ENCODE measurements around the gene RMRP. TPM values are rescaled to one million over a fixed set of nuclear protein-coding genes. Genes with fewer than 3 reads are reported as not detected.
"Not testable (repeated sequence)": the region's sequence is repeated elsewhere in the genome, so short reads cannot be mapped to it uniquely, and the experiment has no call there.

The RMRP gene
- total RNA-seq, 1 donor from 2014 or later = 35,708 TPM

DNA sequence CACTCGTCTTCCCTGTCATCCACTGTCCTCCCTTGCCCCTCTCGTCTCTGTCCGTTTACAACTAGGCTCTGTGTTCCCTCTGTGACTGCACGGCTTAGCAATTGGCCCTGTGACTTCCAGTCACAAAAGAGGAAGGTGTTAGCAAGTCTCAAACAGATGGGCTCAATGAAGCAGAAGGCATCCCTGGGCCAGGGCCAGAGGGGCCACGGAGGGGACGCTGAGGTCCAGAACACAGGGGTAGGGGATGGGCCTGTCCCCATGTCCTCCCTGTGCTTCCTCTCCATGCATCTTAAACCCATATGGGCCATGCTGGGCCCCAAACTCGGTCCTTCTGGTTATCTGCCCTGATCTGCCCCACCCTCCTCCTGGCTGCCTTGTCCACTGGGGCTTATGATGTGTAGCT is 39.5 kb downstream of the RMRP start, which contains the start of gene CD72:
TSS of gene CD72 (minus strand) at position 89 of the 403 bp plus-strand sequence. CDS start 110 bp downstream, outside the sequence.
- no peak for DNase-seq
- Mint-ChIP-seq H3K27me3 (ENCODE audit: unreplicated experiment) (peaks cover 21% of the 10 kb centered on the region), H3K9me3 (ENCODE audit: unreplicated experiment) (peaks cover 4% of the 10 kb centered on the region), H3K4me1 (ENCODE audit: low read depth, unreplicated experiment) (peaks cover 6% of the 10 kb centered on the region), H3K4me3 (ENCODE audit: unreplicated experiment) (peak within 1 kb of the TSS; percentile 83), H3K27ac (ENCODE audit: unreplicated experiment) (no peak within 1 kb of the TSS), H3K36me3 (ENCODE audit: unreplicated experiment) (peaks cover 8% of the 10 kb centered on the region)
- TF ChIP-seq, protein P1, sequence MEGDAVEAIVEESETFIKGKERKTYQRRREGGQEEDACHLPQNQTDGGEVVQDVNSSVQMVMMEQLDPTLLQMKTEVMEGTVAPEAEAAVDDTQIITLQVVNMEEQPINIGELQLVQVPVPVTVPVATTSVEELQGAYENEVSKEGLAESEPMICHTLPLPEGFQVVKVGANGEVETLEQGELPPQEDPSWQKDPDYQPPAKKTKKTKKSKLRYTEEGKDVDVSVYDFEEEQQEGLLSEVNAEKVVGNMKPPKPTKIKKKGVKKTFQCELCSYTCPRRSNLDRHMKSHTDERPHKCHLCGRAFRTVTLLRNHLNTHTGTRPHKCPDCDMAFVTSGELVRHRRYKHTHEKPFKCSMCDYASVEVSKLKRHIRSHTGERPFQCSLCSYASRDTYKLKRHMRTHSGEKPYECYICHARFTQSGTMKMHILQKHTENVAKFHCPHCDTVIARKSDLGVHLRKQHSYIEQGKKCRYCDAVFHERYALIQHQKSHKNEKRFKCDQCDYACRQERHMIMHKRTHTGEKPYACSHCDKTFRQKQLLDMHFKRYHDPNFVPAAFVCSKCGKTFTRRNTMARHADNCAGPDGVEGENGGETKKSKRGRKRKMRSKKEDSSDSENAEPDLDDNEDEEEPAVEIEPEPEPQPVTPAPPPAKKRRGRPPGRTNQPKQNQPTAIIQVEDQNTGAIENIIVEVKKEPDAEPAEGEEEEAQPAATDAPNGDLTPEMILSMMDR (IDR thresholded peaks at IDR 0.05; ENCODE audit: partially characterized antibody, unreplicated experiment) = no peak

DNA sequence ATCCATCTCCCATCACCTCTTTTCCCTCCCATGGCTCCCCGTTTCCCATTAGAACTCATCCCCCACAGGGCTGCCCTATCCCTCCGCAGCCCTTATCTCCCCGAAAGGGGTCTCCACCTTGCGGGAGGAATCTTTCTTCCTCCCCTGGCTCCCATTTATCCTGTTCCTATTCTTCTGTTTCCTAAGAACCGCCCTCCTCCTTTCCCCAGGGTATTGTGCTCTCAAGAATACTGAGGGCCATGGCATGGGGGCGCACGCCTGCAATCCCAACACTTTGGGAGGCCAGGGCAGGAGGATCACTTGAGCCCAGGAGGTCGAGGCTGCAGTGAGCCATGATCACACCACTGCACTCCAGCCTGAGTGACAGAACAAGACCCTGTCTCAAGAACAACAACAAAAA is 40.3 kb downstream of the RMRP start:
- H3K27ac Mint-ChIP-seq (ENCODE audit: unreplicated experiment) = no peak overlapping the region
- no peak for DNase-seq
- H3K9me3 Mint-ChIP-seq (ENCODE audit: unreplicated experiment) = peaks cover 4% of the 10 kb centered on the region
- peaks cover 23% of the 10 kb centered on the region for H3K27me3 Mint-ChIP-seq (ENCODE audit: unreplicated experiment)
- TF ChIP-seq, protein P1 (IDR thresholded peaks at IDR 0.05; ENCODE audit: partially characterized antibody, unreplicated experiment) = no peak
- peak overlapping the region; percentile 83 for H3K4me3 Mint-ChIP-seq (ENCODE audit: unreplicated experiment)
- H3K36me3 Mint-ChIP-seq (ENCODE audit: unreplicated experiment) = peaks cover 8% of the 10 kb centered on the region
- H3K4me1 Mint-ChIP-seq (ENCODE audit: low read depth, unreplicated experiment) = peaks cover 6% of the 10 kb centered on the region

DNA sequence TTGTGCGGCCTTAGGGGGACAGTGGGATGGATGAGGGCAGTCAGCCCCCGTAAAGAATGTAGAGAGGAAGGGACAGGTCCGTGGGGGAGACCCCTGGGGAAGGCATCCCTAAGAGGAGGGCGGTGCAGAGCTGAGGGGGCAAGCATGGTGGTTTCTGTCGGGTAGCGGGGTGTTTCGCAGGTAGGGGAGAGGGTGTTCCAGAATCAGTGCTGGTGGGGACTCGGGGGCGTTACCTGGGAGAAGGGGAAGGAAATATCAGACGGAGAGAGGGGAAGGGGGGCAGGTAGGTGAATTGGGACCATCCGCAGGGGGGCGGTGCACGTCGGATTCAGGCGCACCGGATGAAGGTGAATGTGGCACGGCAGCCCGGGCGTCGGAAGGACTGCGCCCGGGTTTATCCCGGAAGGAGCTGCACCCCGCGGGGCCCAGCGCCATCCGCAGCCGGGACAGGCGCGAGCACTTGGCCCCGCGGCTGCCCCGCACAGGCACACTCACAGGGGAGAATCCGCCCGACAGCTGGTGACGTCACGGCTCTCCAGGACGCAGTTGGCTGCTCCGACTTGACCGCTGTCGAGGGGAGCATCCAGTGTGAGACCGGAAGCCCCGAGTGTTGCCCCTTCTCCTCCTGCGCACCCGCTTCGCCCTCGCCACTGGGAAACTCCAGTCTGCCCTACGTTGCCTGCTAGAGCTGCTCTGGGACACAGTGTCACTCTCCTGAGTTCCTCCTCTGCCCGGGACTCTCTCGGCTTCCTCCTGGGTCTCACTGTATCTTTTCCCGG is 40.9 kb downstream of the RMRP start:
- peak overlapping the region; percentile 83 for H3K4me3 Mint-ChIP-seq (ENCODE audit: unreplicated experiment)
- H3K4me1 Mint-ChIP-seq (ENCODE audit: low read depth, unreplicated experiment) = peaks cover 6% of the 10 kb centered on the region
- H3K27ac Mint-ChIP-seq (ENCODE audit: unreplicated experiment) = no peak overlapping the region
- DNase-seq = peak; percentile 70
- TF ChIP-seq, protein P1 (IDR thresholded peaks at IDR 0.05; ENCODE audit: partially characterized antibody, unreplicated experiment) = no peak
- H3K36me3 Mint-ChIP-seq (ENCODE audit: unreplicated experiment) = peaks cover 8% of the 10 kb centered on the region
- H3K9me3 Mint-ChIP-seq (ENCODE audit: unreplicated experiment) = peaks cover 4% of the 10 kb centered on the region
- H3K27me3 Mint-ChIP-seq (ENCODE audit: unreplicated experiment) = peaks cover 23% of the 10 kb centered on the region

DNA sequence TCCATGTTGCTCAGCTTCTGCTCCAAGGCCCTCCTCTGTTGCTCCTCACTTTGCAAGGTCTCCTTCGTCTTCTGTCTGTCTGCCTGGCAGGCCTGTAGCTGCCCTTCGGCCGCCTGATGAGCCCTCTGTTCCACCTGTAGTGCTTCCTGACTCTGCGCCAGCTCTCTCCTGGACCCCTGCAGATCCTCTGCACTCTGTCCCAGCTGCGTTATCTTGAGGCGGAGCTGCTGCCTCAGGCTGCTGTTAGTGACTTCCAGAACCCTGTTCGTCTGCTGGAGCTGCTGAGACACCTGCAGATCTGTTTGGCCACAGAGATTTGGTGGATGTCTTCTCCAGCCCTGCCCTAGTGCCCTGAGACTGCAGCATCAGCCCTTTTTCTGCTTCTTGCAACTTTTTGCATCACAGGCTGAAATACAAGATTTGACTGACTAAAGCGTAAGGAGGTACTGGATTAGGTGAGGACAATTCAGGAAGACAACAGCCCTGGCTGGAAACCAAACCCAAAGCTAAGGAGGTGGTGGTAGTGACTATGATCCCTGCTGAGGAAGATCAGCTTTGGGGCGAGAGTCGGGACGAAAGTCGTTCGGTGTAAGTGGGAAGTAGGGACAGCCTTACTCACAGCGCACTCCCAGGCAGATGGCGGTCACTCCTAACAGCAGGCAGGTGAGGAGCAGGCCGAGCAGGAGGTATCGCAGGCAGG is 41.7 kb downstream of the RMRP start:
- Mint-ChIP-seq H3K27me3 (ENCODE audit: unreplicated experiment) (peaks cover 23% of the 10 kb centered on the region), H3K27ac (ENCODE audit: unreplicated experiment) (peak overlapping the region; percentile 37), H3K4me3 (ENCODE audit: unreplicated experiment) (peak overlapping the region; percentile 57), H3K4me1 (ENCODE audit: low read depth, unreplicated experiment) (peaks cover 6% of the 10 kb centered on the region), H3K9me3 (ENCODE audit: unreplicated experiment) (peaks cover 4% of the 10 kb centered on the region), H3K36me3 (ENCODE audit: unreplicated experiment) (peaks cover 8% of the 10 kb centered on the region)
- TF ChIP-seq, protein P1 (IDR thresholded peaks at IDR 0.05; ENCODE audit: partially characterized antibody, unreplicated experiment) = no peak
- no peak for DNase-seq

DNA sequence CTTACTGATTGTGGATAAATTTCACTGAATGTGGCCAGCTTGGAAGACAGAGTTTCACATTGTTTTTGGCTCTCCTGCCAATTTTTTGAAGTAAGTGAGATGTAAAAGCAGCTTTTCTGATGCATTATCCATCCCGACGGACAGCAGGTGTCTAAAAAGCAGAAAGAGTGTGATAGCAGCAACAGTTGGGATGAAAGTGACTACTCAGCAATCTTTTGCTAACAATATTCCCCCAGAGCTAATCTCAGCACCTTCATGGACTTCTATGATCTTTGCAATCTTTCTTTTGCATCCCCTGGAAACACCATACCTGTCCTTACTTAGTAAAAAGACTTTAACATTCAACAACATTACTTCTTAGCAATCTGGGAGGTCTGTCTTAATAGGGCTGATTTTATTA is 45.0 kb downstream of the RMRP start:
- DNase-seq = no peak
- no peak overlapping the region for H3K27ac Mint-ChIP-seq (ENCODE audit: unreplicated experiment)
- TF ChIP-seq, protein P1 (IDR thresholded peaks at IDR 0.05; ENCODE audit: partially characterized antibody, unreplicated experiment) = no peak
- H3K36me3 Mint-ChIP-seq (ENCODE audit: unreplicated experiment) = peaks cover 8% of the 10 kb centered on the region
- peaks cover 20% of the 10 kb centered on the region for H3K27me3 Mint-ChIP-seq (ENCODE audit: unreplicated experiment)
- H3K9me3 Mint-ChIP-seq (ENCODE audit: unreplicated experiment) = peaks cover 4% of the 10 kb centered on the region
- no peak overlapping the region for H3K4me3 Mint-ChIP-seq (ENCODE audit: unreplicated experiment)
- H3K4me1 Mint-ChIP-seq (ENCODE audit: low read depth, unreplicated experiment) = peaks cover 4% of the 10 kb centered on the region

DNA sequence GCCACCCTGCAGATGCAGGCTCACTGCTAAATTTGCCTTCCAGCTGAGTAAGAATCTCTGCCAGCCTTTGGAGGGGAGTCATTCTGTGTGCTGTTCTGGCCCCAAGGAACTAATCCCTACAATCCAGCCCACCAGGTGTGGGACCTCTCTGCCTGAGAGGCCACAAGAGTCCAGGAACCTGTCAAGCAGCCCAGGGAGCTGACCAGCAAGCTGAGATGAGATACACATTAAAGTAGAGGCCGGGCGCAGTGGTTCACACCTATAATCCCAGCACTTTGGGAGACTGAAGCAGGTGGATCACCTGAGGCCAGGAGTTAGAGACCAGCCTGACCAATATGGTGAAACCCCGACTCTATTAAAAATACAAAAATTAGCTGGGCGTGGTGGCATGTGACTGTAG is 45.8 kb downstream of the RMRP start:
- H3K9me3 Mint-ChIP-seq (ENCODE audit: unreplicated experiment); H3K27ac Mint-ChIP-seq (ENCODE audit: unreplicated experiment); DNase-seq; H3K4me3 Mint-ChIP-seq (ENCODE audit: unreplicated experiment); H3K4me1 Mint-ChIP-seq (ENCODE audit: low read depth, unreplicated experiment); H3K36me3 Mint-ChIP-seq (ENCODE audit: unreplicated experiment): not testable (repeated sequence)
- peaks cover 16% of the 10 kb centered on the region for H3K27me3 Mint-ChIP-seq (ENCODE audit: unreplicated experiment)

All from glutamatergic neuron (in vitro differentiated cells).